NT2/D1 (cell line): ENCODE results near the gene TMEM45A.
"Not testable (repeated sequence)": the region's sequence is repeated elsewhere in the genome, so short reads cannot be mapped to it uniquely, and the experiment has no call there.

Source experiments
- SUZ12 ChIP-seq: IDR thresholded peaks from 2 replicates; pipeline ENCODE4 v1.6.1; 2011; ENCODE audit not compliant: insufficient read length, insufficient read depth; ENCODE audit errors: extremely low read depth
- YY1 ChIP-seq: IDR thresholded peaks from 2 replicates; pipeline ENCODE4 v1.6.1; 2011; ENCODE audit not compliant: insufficient read length, insufficient read depth
- ZNF274 ChIP-seq: IDR thresholded peaks from 2 replicates; pipeline ENCODE4 v1.6.1; 2011; ENCODE audit warnings: mild to moderate bottlenecking, low read depth, low read length

DNA sequence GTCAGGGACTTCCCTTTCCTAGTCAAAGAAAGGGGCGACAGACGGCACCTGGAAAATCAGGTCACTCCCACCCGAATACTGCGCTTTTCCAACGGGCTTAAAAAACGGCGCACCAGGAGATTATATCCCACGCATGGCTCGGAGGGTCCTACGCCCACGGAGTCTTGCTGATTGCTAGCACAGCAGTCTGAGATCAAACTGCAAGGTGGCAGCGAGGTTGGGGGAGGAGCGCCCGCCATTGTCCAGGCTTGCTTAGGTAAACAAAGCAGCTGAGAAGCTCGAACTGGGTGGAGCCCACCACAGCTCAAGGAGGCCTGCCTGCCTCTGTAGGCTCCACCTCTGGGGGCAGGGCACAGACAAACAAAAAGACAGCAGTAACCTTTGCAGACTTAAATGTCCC is 17.4 kb downstream of the TMEM45A start:
- not testable (repeated sequence) for TF ChIP-seq SUZ12, ZNF274, YY1
